Sigmoid colon (tissue), 4 donors: Measurements from ENCODE around the gene AGL.

Source experiments
- CTCF ChIP-seq, 4 experiments: fragments of 450-650 bp in 3 of 4; fragments of 200-600 bp in 1 of 4; IDR thresholded peaks; one replicate each; pipeline ENCODE4 v1.5.1; 2016 to 2019; ENCODE audit warnings: antibody characterized with exemption in 4 of 4, mild to moderate bottlenecking in 3 of 4, moderate library complexity in 2 of 4
- EP300 ChIP-seq, 4 donors: sonication (generic); formaldehyde crosslinking; IDR thresholded peaks; one replicate each; pipeline ENCODE4 v1.6.1; 2017; ENCODE audit warnings: antibody characterized with exemption in 4 of 4
- POLR2A ChIP-seq, 2 donors: fragments of 450-650 bp; IDR thresholded peaks; one replicate each; pipeline ENCODE4 v1.6.1; 2016; ENCODE audit warnings: antibody characterized with exemption in 2 of 2, mild to moderate bottlenecking in 2 of 2, moderate library complexity in 2 of 2
- POLR2AphosphoS5 ChIP-seq, 4 donors: sonication (generic); formaldehyde crosslinking; IDR thresholded peaks; one replicate each; pipeline ENCODE4 v1.6.1; 2017; ENCODE audit warnings: antibody characterized with exemption in 4 of 4

- no peak for TF ChIP-seq CTCF (IDR thresholded peaks at IDR 0.05)
- no peak for TF ChIP-seq POLR2AphosphoS5 (IDR thresholded peaks at IDR 0.05)
- no peak for TF ChIP-seq POLR2A (IDR thresholded peaks at IDR 0.05)
- TF ChIP-seq EP300 (IDR thresholded peaks at IDR 0.05) = no peak
Observed at GRCh38 chr1:99919220-99919619, 69.1 kb downstream of the AGL start.
